SK-N-SH (cell line): ENCODE measurements around the gene RDX. TPM values are rescaled to one million over a fixed set of nuclear protein-coding genes. Genes with fewer than 3 reads are reported as not detected.

Experiments used
- CTCF ChIA-PET: fragments of 300-600, 350-600 bp; formaldehyde crosslinking; extraction: SDS; loops from one replicate; lab custom pipeline; 2021; lab: Yijun Ruan, JAX
- POLR2A ChIA-PET: fragments of 350-600 bp; sonication (Branson Sonifier 250); formaldehyde crosslinking; extraction: SDS; loops from one replicate; lab custom pipeline; 2020; ENCODE audit warnings: antibody characterized with exemption, inconsistent platforms; lab: Yijun Ruan, JAX
- DNase-seq: peaks from one replicate; pipeline ENCODE4 v3.0.0; 2012
- H2AFZ ChIP-seq: fragments of 200-600 bp; sonication (generic); 2 replicates; pipeline ENCODE4 v1.8.1; 2016; ENCODE audit warnings: antibody characterized with exemption, mild to moderate bottlenecking, low read depth
- H3F3A ChIP-seq: fragments of 200-600 bp; sonication (generic); replicated peaks from 2 replicates; pipeline ENCODE3; 2016; ENCODE audit warnings: antibody characterized with exemption, mild to moderate bottlenecking; ENCODE audit not compliant: insufficient read depth
- H3K27ac ChIP-seq, 2 experiments: fragments of 200-500 bp in 1 of 2; fragments of 200-600 bp in 1 of 2; sonication (Bioruptor generic) in 1 of 2; sonication (generic), shearing (Covaris generic) in 1 of 2; 2 replicates each; pipeline versions ENCODE4 v1.5.1 to v1.6.1; 2014 to 2016; ENCODE audit warnings: low read depth in 2 of 2, inconsistent platforms in 1 of 2, low read length in 1 of 2, mild to moderate bottlenecking in 1 of 2, mixed read lengths in 1 of 2
- H3K27me3 ChIP-seq: fragments of 200-600 bp; sonication (generic), shearing (Covaris generic); 2 replicates; pipeline ENCODE4 v1.6.1; 2016; ENCODE audit warnings: mixed run types; ENCODE audit not compliant: insufficient read depth
- H3K36me3 ChIP-seq, 2 experiments: fragments of 200-500 bp in 1 of 2; fragments of 200-600 bp in 1 of 2; sonication (Bioruptor generic) in 1 of 2; sonication (generic) in 1 of 2; replicated peaks in 1 of 2; 2 replicates each; pipeline versions ENCODE3 to v1.5.1; 2014 to 2016; ENCODE audit warnings: low read length in 1 of 2, mild to moderate bottlenecking in 1 of 2; ENCODE audit not compliant: insufficient read depth in 2 of 2, control insufficient read depth in 1 of 2
- H3K4me1 ChIP-seq, 2 experiments: fragments of 200-500 bp in 1 of 2; fragments of 200-600 bp in 1 of 2; sonication (Bioruptor generic) in 1 of 2; sonication (generic), shearing (Covaris generic) in 1 of 2; 2 replicates each; pipeline versions ENCODE4 v1.5.1 to v1.6.1; 2014 to 2016; ENCODE audit warnings: low read depth in 1 of 2, low read length in 1 of 2, mixed run types in 1 of 2; ENCODE audit not compliant: insufficient read depth in 2 of 2, control insufficient read depth in 1 of 2
- H3K4me2 ChIP-seq: fragments of 200-600 bp; sonication (generic), shearing (Covaris generic); 2 replicates; pipeline ENCODE4 v1.6.1; 2017; ENCODE audit warnings: mixed run types
- H3K4me3 ChIP-seq, 2 experiments: fragments of 200-500 bp in 1 of 2; fragments of 200-600 bp in 1 of 2; sonication (Bioruptor generic) in 1 of 2; sonication (generic), shearing (Covaris generic) in 1 of 2; 2 replicates each; pipeline versions ENCODE4 v1.5.1 to v1.8.1; 2014 to 2016; ENCODE audit warnings: low read depth in 2 of 2, inconsistent platforms in 1 of 2, low read length in 1 of 2, mild to moderate bottlenecking in 1 of 2, mixed read lengths in 1 of 2, moderate library complexity in 1 of 2
- H3K79me2 ChIP-seq: fragments of 200-600 bp; sonication (generic); 2 replicates; pipeline ENCODE4 v1.8.1; 2017; ENCODE audit warnings: mild to moderate bottlenecking; ENCODE audit not compliant: insufficient read depth
- H3K9ac ChIP-seq: fragments of 200-600 bp; sonication (generic); 2 replicates; pipeline ENCODE4 v1.6.1; 2017; ENCODE audit warnings: mixed run types
- H3K9me2 ChIP-seq: fragments of 200-600 bp; sonication (generic); 2 replicates; pipeline ENCODE4 v1.6.1; 2017; ENCODE audit warnings: mixed run types
- H3K9me3 ChIP-seq: fragments of 200-600 bp; sonication (generic); 2 replicates; pipeline ENCODE4 v1.6.1; 2017; ENCODE audit warnings: mixed run types, mild to moderate bottlenecking, moderate library complexity
- H4K20me1 ChIP-seq: fragments of 200-600 bp; sonication (generic); 2 replicates; pipeline ENCODE4 v1.6.1; 2017; ENCODE audit warnings: mild to moderate bottlenecking, mixed run types; ENCODE audit not compliant: insufficient read depth
- CHD2 ChIP-seq: fragments of 150-350 bp; IDR thresholded peaks from 2 replicates; pipeline ENCODE4 v1.6.1; 2018; ENCODE audit warnings: low read length; ENCODE audit not compliant: partially characterized antibody
- CTCF ChIP-seq: fragments of 200-600 bp; sonication (generic); IDR thresholded peaks from 2 replicates; pipeline ENCODE4 v1.6.1; 2017; ENCODE audit warnings: antibody characterized with exemption, mild to moderate bottlenecking, moderate library complexity
- ELF1 ChIP-seq: IDR thresholded peaks from 2 replicates; pipeline ENCODE4 v1.4.0; 2012
- EP300 ChIP-seq, 2 experiments: IDR thresholded peaks; 2 replicates each; pipeline versions ENCODE4 v1.4.0 to v1.6.1; 2012; ENCODE audit warnings: borderline replicate concordance in 1 of 2, low read depth in 1 of 2, low read length in 1 of 2
- GABPA ChIP-seq: IDR thresholded peaks from 2 replicates; pipeline ENCODE4 v1.4.0; 2012; ENCODE audit warnings: low read depth, mild to moderate bottlenecking
- MEF2A ChIP-seq: IDR thresholded peaks from 2 replicates; pipeline ENCODE4 v1.4.0; 2012; ENCODE audit warnings: low read depth, borderline replicate concordance
- NFIC ChIP-seq: IDR thresholded peaks from 2 replicates; pipeline ENCODE4 v1.4.0; 2012; ENCODE audit warnings: borderline replicate concordance
- RFX5 ChIP-seq: IDR thresholded peaks from 2 replicates; pipeline ENCODE4 v1.6.1; 2012; ENCODE audit warnings: mild to moderate bottlenecking, improper control_type of control experiment, low read length
- SIN3A ChIP-seq: IDR thresholded peaks from 2 replicates; pipeline ENCODE4 v1.6.1; 2012; ENCODE audit warnings: low read depth, mild to moderate bottlenecking, low read length, moderate library complexity, borderline replicate concordance
- SMC3 ChIP-seq: IDR thresholded peaks from 2 replicates; pipeline ENCODE4 v1.6.1; 2012; ENCODE audit warnings: low read depth, low read length, improper control_type of control experiment
- TAF1 ChIP-seq: IDR thresholded peaks from 2 replicates; pipeline ENCODE4 v1.6.1; 2012; ENCODE audit warnings: low read depth, mild to moderate bottlenecking, low read length, moderate library complexity, borderline replicate concordance
- TCF12 ChIP-seq: IDR thresholded peaks from 2 replicates; pipeline ENCODE4 v1.4.0; 2012
- TEAD4 ChIP-seq: IDR thresholded peaks from 2 replicates; pipeline ENCODE4 v1.4.0; 2012; ENCODE audit warnings: mild to moderate bottlenecking, borderline replicate concordance; ENCODE audit not compliant: insufficient read depth
- USF1 ChIP-seq: IDR thresholded peaks from 2 replicates; pipeline ENCODE4 v1.4.0; 2012; ENCODE audit warnings: low read depth, borderline replicate concordance
- YY1 ChIP-seq: IDR thresholded peaks from 2 replicates; pipeline ENCODE4 v1.4.0; 2012; ENCODE audit warnings: low read depth, mild to moderate bottlenecking
- WGBS: methylation state at CpG from one replicate; pipeline ENCODE4 v1.1.6; 2017; ENCODE audit warnings: low lambda C conversion rate; 5-methylcytosine and 5-hydroxymethylcytosine counted together
- polyA plus RNA-seq, 3 experiments: library from polyadenylated mRNA; depleted of rRNA; stranded (reverse); fragments of >200 nt; gene quantifications; 2 replicates each; pipeline ENCODE4 v1.2.3, GENCODE V29; 2012

Gene RDX
- polyA plus RNA-seq, 1 of the 3 experiments (the other 2 are of a cell fraction), result 29.4 TPM

GRCh38 chr11:110173811-110174644 lies 122.4 kb downstream of the RDX start:
- TF ChIP-seq NFIC (no peak), TCF12 (no peak), CTCF (peak; percentile 60), ELF1 (no peak)
- 94% methylated on average over 14 of the region's 14 CpGs for WGBS
- Histone ChIP-seq H3K9ac (no peak overlapping the region), H3K4me1 (peaks cover 0 to 23% of the 10 kb centered on the region in 2 experiments; a peak in 1 of 4 replicates), H3K4me2 (no peak overlapping the region), H3K9me3 (no peaks in the 10 kb centered on the region), H3F3A (peaks cover 3% of the 10 kb centered on the region), H3K9me2 (no peaks in the 10 kb centered on the region), H2AFZ (no peak overlapping the region), H3K27ac (no peak overlapping the region), H3K36me3 (peaks cover 0 to 5% of the 10 kb centered on the region in 2 experiments), H3K27me3 (no peaks in the 10 kb centered on the region), H3K79me2 (no peaks in the 10 kb centered on the region), H3K4me3 (no peak overlapping the region; a peak in 1 of 4 replicates), H4K20me1 (no peaks in the 10 kb centered on the region)
- ChIA-PET POLR2A (no interaction called here), CTCF (interaction anchor here (0.7 to 1.5 kb wide), 7 partner anchors 8 to 1057 kb away, joined by 3 to 5 read pairs (median 3); no protein-coding TSS in a partner anchor)
- peak; percentile 32 for DNase-seq

- H3K9me3 ChIP-seq, result no peaks in the 10 kb centered on the region
- H3K4me2 ChIP-seq, result no peak overlapping the region
- no peaks in the 10 kb centered on the region for H3K9me2 ChIP-seq
- H3K27me3 ChIP-seq, result no peaks in the 10 kb centered on the region
- no peak for TF ChIP-seq ELF1
- no peak for TF ChIP-seq SIN3A
- TF ChIP-seq NFIC, result no peak
- no peak for TF ChIP-seq CHD2
- TF ChIP-seq EP300 (IDR thresholded peaks at IDR 0.05; ENCODE audit: borderline replicate concordance in 1 of 2, low read depth in 1 of 2, low read length in 1 of 2), result no peak
- TF ChIP-seq, all 33 proteins: peak for 0
- H4K20me1 ChIP-seq, result no peaks in the 10 kb centered on the region
- ChIA-PET POLR2A (no interaction called here), CTCF (interaction anchor here (0.8 to 1.1 kb wide), 3 partner anchors 9 to 29 kb away, joined by 3 read pairs; no protein-coding TSS in a partner anchor)
- no peak overlapping the region for H3K9ac ChIP-seq
- H3F3A ChIP-seq, result peaks cover 3% of the 10 kb centered on the region
- no peak overlapping the region for H2AFZ ChIP-seq
- no peak for DNase-seq
- no peak overlapping the region for H3K4me3 ChIP-seq
- H3K79me2 ChIP-seq, result no peaks in the 10 kb centered on the region
- H3K4me1 ChIP-seq, result peaks cover 0 to 23% of the 10 kb centered on the region in 2 experiments; a peak in 1 of 4 replicates
- H3K27ac ChIP-seq, result no peak overlapping the region
- WGBS, result 88% methylated on average over 11 of the region's 11 CpGs
- peaks cover 0 to 5% of the 10 kb centered on the region in 2 experiments for H3K36me3 ChIP-seq
Measured at GRCh38 chr11:110172468-110173065, 123.8 kb downstream of the RDX start.

GRCh38 chr11:110169738-110170137 lies 126.7 kb downstream of the RDX start:
- no peaks in the 10 kb centered on the region for H4K20me1 ChIP-seq
- no peaks in the 10 kb centered on the region for H3K79me2 ChIP-seq
- H3K4me1 ChIP-seq, result peaks cover 0 to 5% of the 10 kb centered on the region in 2 experiments; a peak in 1 of 4 replicates
- ChIA-PET CTCF (no interaction called here), POLR2A (no interaction called here)
- H3K27ac ChIP-seq, result no peak overlapping the region
- H3K9ac ChIP-seq, result no peak overlapping the region
- TF ChIP-seq RFX5 (no peak), SMC3 (no peak), TEAD4 (no peak), ELF1 (no peak), USF1 (no peak), YY1 (no peak), TAF1 (no peak), GABPA (no peak), MEF2A (no peak)
- no peaks in the 10 kb centered on the region for H3K9me3 ChIP-seq
- H3K27me3 ChIP-seq, result no peaks in the 10 kb centered on the region
- no peak overlapping the region for H3K4me3 ChIP-seq
- no peaks in the 10 kb centered on the region for H3K9me2 ChIP-seq
- 90% methylated on average over 2 of the region's 2 CpGs for WGBS
- no peak for DNase-seq
- H3F3A ChIP-seq, result peaks cover 2% of the 10 kb centered on the region
- H2AFZ ChIP-seq, result no peak overlapping the region
- peaks cover 5 to 11% of the 10 kb centered on the region in 2 experiments for H3K36me3 ChIP-seq
- no peak overlapping the region for H3K4me2 ChIP-seq
